Measurements from ENCODE around the gene SPACA6. TPM values are rescaled to one million over a fixed set of nuclear protein-coding genes. Genes with fewer than 3 reads are reported as not detected.

The SPACA6 gene
- total and polyA plus RNA-seq, 9 of the 15 experiments (the other 6 are each of a cell fraction or from before 2014, with no cell fraction given), result 1.3 to 17.3 (median 6.2) TPM

GRCh38 chr19:51733742-51734522 is 40.8 kb downstream of the SPACA6 start:
- no peak overlapping the region for H3K9ac ChIP-seq (ENCODE audit: insufficient read depth in 1 of 2, low read depth in 2 of 2, low read length in 2 of 2)
- H3K36me3 ChIP-seq (ENCODE audit: control insufficient read depth, insufficient read depth, low read length), result no peaks in the 10 kb centered on the region
- intact Hi-C loops (cut with micrococcal nuclease) (no loop called here), in situ Hi-C loops (cut with MboI) (no loop called here)
- ATAC-seq, result no peak
- ChIA-PET CTCF (ENCODE audit: low intra/inter-chr PET ratio) (no interaction called here), POLR2A (interaction anchor here (1.0 kb wide), 1 partner anchor 9 kb away, joined by 4 read pairs; no protein-coding TSS in a partner anchor)
- H3K4me1 ChIP-seq (replicated peaks in 1 of 2; ENCODE audit: control insufficient read depth in 2 of 2, insufficient read depth in 2 of 2, low read length in 2 of 2), result peaks cover 10 to 25% of the 10 kb centered on the region in 2 experiments
- no peak overlapping the region for H2AFZ ChIP-seq (ENCODE audit: low read depth, low read length)
- no peak overlapping the region for H3K4me3 ChIP-seq
- H4K20me1 ChIP-seq (replicated peaks; ENCODE audit: control insufficient read depth, insufficient read depth, low read length), result no peaks in the 10 kb centered on the region; the same call in 1 of the 2 replicates
- no peak overlapping the region; the same call in 2 of the 3 replicates for H3K27ac ChIP-seq (ENCODE audit: extremely low read depth, low read depth, low read length)
- FAIRE-seq, result peak; percentile 71
- no peak overlapping the region for H3K4me2 ChIP-seq (ENCODE audit: insufficient read depth, low read length)
- H3K79me2 ChIP-seq (ENCODE audit: control insufficient read depth, insufficient read depth, low read length), result no peaks in the 10 kb centered on the region
- BruUV-seq (replicated peaks), result no TSS peak
- 9% methylated on average over 7 of the region's 7 CpGs for WGBS (ENCODE audit: insufficient coverage, low coverage, missing lambda C conversion rate)
- no peaks in the 10 kb centered on the region for H3K9me3 ChIP-seq (replicated peaks; ENCODE audit: control insufficient read depth, insufficient read depth, low read depth, low read length)
- no peaks in the 10 kb centered on the region for H3K9me1 ChIP-seq (ENCODE audit: control insufficient read depth, insufficient read depth, low read length)
- no peak for DNase-seq (ENCODE audit: extremely low read depth in 1 of 4, low spot score in 3 of 4)
- peaks cover 0 to 24% of the 10 kb centered on the region in 2 experiments; a peak in 3 of 5 replicates for H3K27me3 ChIP-seq (ENCODE audit: control insufficient read depth in 2 of 2, insufficient read depth in 2 of 2, low read length in 2 of 2)
- TF ChIP-seq ZNF274 (IDR thresholded peaks at IDR 0.05; ENCODE audit: borderline replicate concordance, low read depth, low read length) (no peak), CEBPB (tag; IDR thresholded peaks at IDR 0.05) (peak; percentile 20; the same call in 1 of the 2 replicates), TBL1XR1 (IDR thresholded peaks at IDR 0.05; ENCODE audit: low read length in 2 of 2) (0 out of 4 replicates have a peak, but pooled peaks of 1 of the 2 experiments have one; percentile 21), ATF1 (CRISPR knock-in tag; IDR thresholded peaks at IDR 0.05) (no peak), ATF1 (tag; IDR thresholded peaks at IDR 0.05) (no peak), RCOR1 (IDR thresholded peaks at IDR 0.05; ENCODE audit: borderline replicate concordance in 1 of 2, low read depth in 2 of 2, low read length in 2 of 2) (0 out of 4 replicates have a peak, but pooled peaks of 1 of the 2 experiments have one; percentile 36), CBFA2T2 (conservative IDR thresholded peaks at IDR 0.05) (0 out of 2 replicates have a peak, but pooled peaks have one; percentile 8), MECOM (CRISPR knock-in tag; IDR thresholded peaks at IDR 0.05) (peak; percentile 77; the same call in 1 of the 2 replicates), MEIS2 (IDR thresholded peaks at IDR 0.05; ENCODE audit: partially characterized antibody) (peak; percentile 89), TCF3 (CRISPR knock-in tag; IDR thresholded peaks at IDR 0.05) (peak; percentile 10; the same call in 1 of the 2 replicates), ZNF263 (CRISPR knock-in tag; IDR thresholded peaks at IDR 0.05; ENCODE audit: borderline replicate concordance) (no peak), PBX2 (CRISPR knock-in tag; IDR thresholded peaks at IDR 0.05; ENCODE audit: low read depth) (no peak), PBX2 (tag; conservative IDR thresholded peaks at IDR 0.05; ENCODE audit: low read depth) (peak; percentile 88), CBFA2T3 (IDR thresholded peaks at IDR 0.05) (peak; percentile 45; the same call in 1 of the 2 replicates), PKNOX1 (IDR thresholded peaks at IDR 0.05) (peak; percentile 79)
